H1 (cell line): Measurements from ENCODE around the gene PXDN. TPM values are rescaled to one million over a fixed set of nuclear protein-coding genes. Genes with fewer than 3 reads are reported as not detected.

Experiments
- CTBP2 ChIP-seq: IDR thresholded peaks from 2 replicates; pipeline ENCODE4 v1.7.0; 2011; ENCODE audit warnings: borderline replicate concordance, mild to moderate bottlenecking, moderate library complexity, mixed read lengths, low read length; ENCODE audit not compliant: insufficient read depth, insufficient read length
- TCF12 ChIP-seq: IDR thresholded peaks from 2 replicates; pipeline ENCODE4 v1.6.1; 2011; ENCODE audit warnings: low read depth, mild to moderate bottlenecking, low read length
- polyA plus RNA-seq, 7 experiments: library from polyadenylated mRNA; depleted of rRNA in 3 of 7; stranded (reverse) in 5 of 7; unstranded in 2 of 7; fragments of >200 nt in 5 of 7; fragments of 200-250 nt in 2 of 7; gene quantifications; 1 replicate in 5 of 7; 2 replicates in 1 of 7; 4 replicates in 1 of 7; pipeline versions ENCODE4 v1.2.1 to v1.2.3, GENCODE V29; 2011 to 2013; ENCODE audit warnings: missing spikeins in 2 of 7, mixed read lengths in 2 of 7
- total RNA-seq: library from RNA; stranded (reverse); fragmentation: NEBNext Ultra II Directional; extraction: Animal tissue kit (Norgen Biotek cat#: 25700); gene quantifications from 2 replicates; pipeline ENCODE4 v1.2.1, GENCODE V29; 2021

Gene PXDN
- total and polyA plus RNA-seq, 2 of the 8 experiments (the other 6 are each of a cell fraction or from before 2014, with no cell fraction given), result 104 to 141 TPM

DNA sequence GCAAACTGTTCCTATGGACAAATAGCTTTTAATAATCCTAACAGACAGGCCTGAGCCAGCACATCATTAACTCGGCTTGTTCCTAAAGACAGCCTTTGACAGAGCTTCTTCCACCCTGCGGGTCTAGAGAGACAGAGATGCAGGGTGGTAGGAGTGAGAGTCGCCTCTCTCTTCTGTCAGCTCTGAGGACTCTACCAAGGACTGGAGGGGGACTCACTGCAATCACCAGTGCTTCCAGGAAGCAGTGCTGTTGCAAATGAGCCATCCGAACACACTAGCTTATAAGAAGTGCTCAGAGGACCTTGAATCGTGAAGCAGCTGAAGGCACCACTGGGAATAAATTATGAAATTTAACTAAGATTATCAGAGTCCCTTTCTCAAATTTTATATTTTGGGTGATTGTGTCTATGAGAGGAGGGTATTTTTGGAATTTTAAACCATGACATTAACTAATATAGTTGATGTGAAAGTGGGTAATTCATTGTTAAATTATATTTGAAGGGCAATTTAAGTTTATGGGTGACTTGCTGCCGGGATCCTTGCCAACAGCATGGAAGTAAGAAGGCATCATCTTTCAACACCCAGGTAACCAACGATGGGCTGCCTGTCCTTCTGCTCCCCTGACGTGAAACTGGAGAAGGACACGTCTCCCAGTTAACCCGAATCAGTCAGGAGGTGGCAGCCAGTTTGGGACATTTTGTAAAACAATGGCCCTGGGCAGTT is 43.6 kb upstream of the PXDN start (continued):
- no peak for TF ChIP-seq TCF12
- TF ChIP-seq CTBP2, result no peak
